ENCODE data around the gene CPA5.

CPA5 gene

GRCh38 chr7:130360518-130360917 lies 15.9 kb downstream of the CPA5 start:
- Histone ChIP-seq H2AFZ (ENCODE audit: low read depth, low read length) (no peak overlapping the region), H3K79me2 (ENCODE audit: low read length) (no peaks in the 10 kb centered on the region), H3K4me2 (ENCODE audit: low read length) (no peak overlapping the region), H3K4me1 (ENCODE audit: low read length) (no peaks in the 10 kb centered on the region), H3K4me3 (ENCODE audit: low read length) (no peak overlapping the region), H3K9ac (ENCODE audit: low read length) (no peak overlapping the region), H4K20me1 (ENCODE audit: insufficient read depth, low read length) (no peaks in the 10 kb centered on the region), H3K36me3 (replicated peaks; ENCODE audit: low read depth, low read length) (no peaks in the 10 kb centered on the region), H3K27ac (ENCODE audit: low read length) (no peak overlapping the region), H3K27me3 (ENCODE audit: low read depth, low read length) (no peaks in the 10 kb centered on the region), H3K9me3 (ENCODE audit: insufficient read depth, low read length) (peaks cover 12% of the 10 kb centered on the region; the same call in 1 of the 2 replicates)
- TF ChIP-seq CTCF (IDR thresholded peaks at IDR 0.05; ENCODE audit: low read depth, low read length) = no peak
- no peak for TF ChIP-seq EZH2phosphoT487 (IDR thresholded peaks at IDR 0.05; ENCODE audit: low read depth)

- H4K20me1 ChIP-seq (ENCODE audit: insufficient read depth, low read length) = no peaks in the 10 kb centered on the region
- TF ChIP-seq CTCF (IDR thresholded peaks at IDR 0.05; ENCODE audit: low read depth, low read length) (no peak), EZH2phosphoT487 (IDR thresholded peaks at IDR 0.05; ENCODE audit: low read depth) (no peak)
- H3K36me3 ChIP-seq (replicated peaks; ENCODE audit: low read depth, low read length) = no peaks in the 10 kb centered on the region
- H3K9me3 ChIP-seq (ENCODE audit: insufficient read depth, low read length) = peaks cover 12% of the 10 kb centered on the region; the same call in 1 of the 2 replicates
- no peaks in the 10 kb centered on the region for H3K79me2 ChIP-seq (ENCODE audit: low read length)
- no peak overlapping the region for H3K9ac ChIP-seq (ENCODE audit: low read length)
- H2AFZ ChIP-seq (ENCODE audit: low read depth, low read length) = no peak overlapping the region
- no peak overlapping the region for H3K4me3 ChIP-seq (ENCODE audit: low read length)
- no peak overlapping the region for H3K27ac ChIP-seq (ENCODE audit: low read length)
- peaks cover 3% of the 10 kb centered on the region; the same call in 1 of the 2 replicates for H3K4me1 ChIP-seq (ENCODE audit: low read length)
- no peaks in the 10 kb centered on the region for H3K27me3 ChIP-seq (ENCODE audit: low read depth, low read length)
- H3K4me2 ChIP-seq (ENCODE audit: low read length) = no peak overlapping the region
These were observed 17.1 kb downstream of the CPA5 start for GRCh38 chr7:130361681-130362080.

DNA sequence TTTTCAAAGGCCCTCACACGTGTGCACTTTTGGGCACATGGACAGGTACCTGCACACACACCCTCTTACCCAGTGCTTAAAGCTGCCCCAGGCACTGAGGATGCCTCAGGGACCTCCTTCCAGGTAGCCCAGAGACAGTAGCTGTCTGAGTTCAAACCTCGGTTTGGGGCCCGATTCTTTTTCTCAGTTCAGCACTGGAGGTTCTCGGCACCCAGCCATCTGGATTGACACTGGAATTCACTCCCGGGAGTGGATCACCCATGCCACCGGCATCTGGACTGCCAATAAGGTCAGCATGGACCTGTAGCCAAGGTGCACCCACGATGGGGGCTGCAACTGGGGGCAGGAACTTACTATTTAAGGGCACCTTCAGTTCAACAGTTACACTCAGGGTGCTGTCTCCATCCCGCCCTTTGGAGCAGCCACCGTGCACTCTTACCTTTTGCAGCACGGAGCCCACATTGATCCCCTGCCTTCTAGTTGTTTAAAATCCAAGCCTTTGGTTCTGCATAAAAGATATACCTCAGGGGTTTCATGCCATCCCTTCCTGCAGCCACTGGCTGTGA lies 17.7 kb downstream of the CPA5 start:
- H2AFZ ChIP-seq (ENCODE audit: low read depth, low read length) = no peak overlapping the region
- H3K4me2 ChIP-seq (ENCODE audit: low read length) = no peak overlapping the region
- no peaks in the 10 kb centered on the region for H3K36me3 ChIP-seq (replicated peaks; ENCODE audit: low read depth, low read length)
- TF ChIP-seq EZH2phosphoT487 (IDR thresholded peaks at IDR 0.05; ENCODE audit: low read depth) = no peak
- no peak overlapping the region for H3K9ac ChIP-seq (ENCODE audit: low read length)
- H3K4me3 ChIP-seq (ENCODE audit: low read length) = no peak overlapping the region
- H3K79me2 ChIP-seq (ENCODE audit: low read length) = no peaks in the 10 kb centered on the region
- H3K9me3 ChIP-seq (ENCODE audit: insufficient read depth, low read length) = peaks cover 12% of the 10 kb centered on the region; the same call in 1 of the 2 replicates
- H3K27me3 ChIP-seq (ENCODE audit: low read depth, low read length) = no peaks in the 10 kb centered on the region
- H3K4me1 ChIP-seq (ENCODE audit: low read length) = peaks cover 3% of the 10 kb centered on the region; the same call in 1 of the 2 replicates
- H3K27ac ChIP-seq (ENCODE audit: low read length) = no peak overlapping the region
- H4K20me1 ChIP-seq (ENCODE audit: insufficient read depth, low read length) = no peaks in the 10 kb centered on the region

DNA sequence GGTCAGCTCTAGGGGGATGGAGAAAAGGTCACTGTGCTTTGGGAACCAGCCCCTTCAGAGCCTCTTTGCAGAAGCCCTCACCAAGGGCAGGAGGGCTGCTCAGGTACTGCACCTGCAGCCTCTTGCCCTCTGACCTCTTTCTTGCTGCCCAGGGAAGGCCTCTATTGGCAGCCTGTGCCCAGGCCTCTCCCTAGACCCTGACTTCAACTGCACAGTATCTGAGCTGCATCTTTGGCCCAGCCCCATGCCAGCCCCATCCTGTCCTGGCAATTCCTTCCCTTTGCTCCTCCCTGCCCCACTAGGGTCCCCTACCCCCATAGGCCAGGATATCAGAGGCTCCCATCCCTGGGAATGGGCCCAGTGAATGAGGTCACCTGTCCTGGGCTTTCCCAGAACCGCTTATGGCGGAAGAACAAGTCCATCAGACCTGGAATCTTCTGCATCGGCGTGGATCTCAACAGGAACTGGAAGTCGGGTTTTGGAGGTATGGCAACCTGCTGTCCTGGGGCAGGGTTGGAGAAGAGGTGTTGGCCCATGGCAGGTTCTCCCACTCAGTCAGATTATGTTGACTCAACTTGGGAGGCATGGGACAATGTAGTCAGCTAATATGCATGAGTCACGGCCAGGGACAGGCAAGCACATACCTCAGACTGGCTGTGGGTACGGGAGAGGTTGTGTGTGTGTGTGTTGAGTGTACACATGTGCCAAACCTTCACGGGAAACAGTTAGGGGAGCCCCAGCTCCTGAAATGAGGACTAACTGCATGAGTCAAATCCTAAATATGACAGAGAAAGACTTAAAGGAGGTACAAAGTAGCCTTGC lies 18.6 kb downstream of the CPA5 start:
- no peak overlapping the region for H3K9ac ChIP-seq (ENCODE audit: low read length)
- H3K79me2 ChIP-seq (ENCODE audit: low read length) = no peaks in the 10 kb centered on the region
- peaks cover 3% of the 10 kb centered on the region; the same call in 1 of the 2 replicates for H3K4me1 ChIP-seq (ENCODE audit: low read length)
- H3K4me2 ChIP-seq (ENCODE audit: low read length) = no peak overlapping the region
- no peak overlapping the region for H3K27ac ChIP-seq (ENCODE audit: low read length)
- no peaks in the 10 kb centered on the region for H4K20me1 ChIP-seq (ENCODE audit: insufficient read depth, low read length)
- peaks cover 12% of the 10 kb centered on the region; the same call in 1 of the 2 replicates for H3K9me3 ChIP-seq (ENCODE audit: insufficient read depth, low read length)
- H3K4me3 ChIP-seq (ENCODE audit: low read length) = no peak overlapping the region
- no peak overlapping the region for H2AFZ ChIP-seq (ENCODE audit: low read depth, low read length)
- no peak for TF ChIP-seq EZH2phosphoT487 (IDR thresholded peaks at IDR 0.05; ENCODE audit: low read depth)
- TF ChIP-seq CTCF (IDR thresholded peaks at IDR 0.05; ENCODE audit: low read depth, low read length) = no peak
- H3K27me3 ChIP-seq (ENCODE audit: low read depth, low read length) = no peaks in the 10 kb centered on the region
- H3K36me3 ChIP-seq (replicated peaks; ENCODE audit: low read depth, low read length) = no peaks in the 10 kb centered on the region
